Renal cortex interstitium (tissue), 11 donors: ENCODE data around the gene PAX5. TPM values are rescaled to one million over a fixed set of nuclear protein-coding genes. Genes with fewer than 3 reads are reported as not detected.

Experiments
- DNase-seq, 11 donors: peaks; one replicate each; pipeline ENCODE4 v3.0.0-alpha.2; 2013; ENCODE audit warnings: low read depth in 9 of 11, low spot score in 4 of 11; ENCODE audit errors: extremely low read depth in 1 of 11
- polyA plus RNA-seq, 3 donors: library from polyadenylated mRNA; unstranded; fragments of 120-200 nt; gene quantifications; one replicate each; pipeline ENCODE4 v1.2.1, GENCODE V29; 2013; ENCODE audit not compliant: insufficient read length in 3 of 3

The PAX5 gene
- polyA plus RNA-seq, 3 donors = 0.09 to 0.22 (median 0.17) TPM

DNA sequence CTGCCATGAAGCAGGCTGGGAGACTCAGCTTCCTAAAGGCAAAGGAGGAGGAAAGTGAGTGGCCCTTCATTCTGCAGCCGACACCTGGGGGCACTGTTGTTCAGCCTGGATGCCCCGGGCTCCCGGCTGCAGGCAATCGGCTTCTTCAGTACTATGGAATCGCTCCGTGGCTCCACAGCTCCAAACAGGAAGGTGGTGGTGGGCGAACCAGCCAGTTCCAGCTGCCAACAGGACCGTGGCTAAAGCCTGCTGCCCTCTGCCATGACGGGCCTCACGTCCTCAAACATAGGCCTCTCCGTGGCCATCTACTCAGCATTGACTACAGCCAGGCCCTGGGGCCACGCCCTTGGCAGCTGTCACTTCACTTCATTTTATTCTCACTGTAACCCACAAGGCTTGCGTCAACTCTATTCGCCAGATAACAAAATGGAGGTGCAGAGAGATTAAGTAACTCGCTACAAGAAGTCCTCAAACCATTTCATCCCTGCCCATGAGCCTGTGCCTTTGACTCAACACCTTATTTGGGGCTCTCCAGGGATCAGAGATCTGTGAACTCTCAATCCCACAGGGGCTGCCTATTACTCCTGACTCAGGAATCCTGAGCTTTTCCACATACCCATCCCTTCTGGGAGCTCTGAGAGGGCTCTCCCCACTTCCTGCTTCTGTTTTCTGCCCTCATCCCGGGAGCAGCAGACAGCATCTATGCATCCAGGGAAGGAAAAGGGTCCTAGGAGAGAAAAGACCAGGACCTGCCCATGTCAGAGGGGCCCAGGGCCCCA is 38.0 kb downstream of the PAX5 start:
- DNase-seq = peak in 4 of 11 donors; percentile 20 to 38 (median 28)

DNA sequence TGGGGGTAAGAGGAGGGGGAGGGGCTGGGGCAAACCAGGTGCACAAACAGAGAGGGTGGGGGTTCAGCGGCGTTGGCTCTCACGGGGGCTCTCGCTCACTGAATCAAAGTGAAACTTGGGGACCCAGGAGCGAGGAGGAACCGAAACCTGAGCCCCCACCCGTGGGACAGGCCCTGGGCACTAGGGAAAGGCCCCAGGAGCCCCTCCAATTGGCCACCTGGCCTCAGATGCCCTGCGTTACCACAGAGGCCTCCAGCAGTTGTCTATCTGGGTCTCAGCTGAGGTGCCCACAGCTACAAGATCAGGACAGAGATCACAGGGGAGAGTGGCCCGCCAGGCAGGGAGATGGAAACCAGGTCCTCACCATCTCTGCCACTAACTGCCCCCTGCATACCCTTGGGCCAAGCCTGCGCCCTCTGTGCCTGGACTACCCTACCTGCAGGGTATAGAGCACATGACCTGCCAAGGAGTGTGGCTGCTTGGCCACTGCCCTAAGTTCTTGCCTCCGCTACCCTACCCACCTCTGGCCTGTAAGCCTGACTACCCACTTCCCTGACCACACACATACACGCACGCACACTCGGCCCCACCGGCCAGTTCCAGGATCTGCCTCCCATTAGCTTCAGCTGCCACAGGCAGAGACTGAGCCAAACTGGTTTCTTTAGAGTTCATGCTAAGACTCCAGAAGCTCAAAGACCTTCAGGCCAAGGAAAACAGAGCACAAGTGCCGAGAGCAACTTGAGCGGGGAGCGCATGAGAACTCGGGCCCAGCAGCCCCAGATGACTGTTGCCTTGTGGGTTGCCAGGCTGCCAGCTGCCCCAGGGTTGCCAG is 39.9 kb downstream of the PAX5 start:
- DNase-seq = no peak

DNA sequence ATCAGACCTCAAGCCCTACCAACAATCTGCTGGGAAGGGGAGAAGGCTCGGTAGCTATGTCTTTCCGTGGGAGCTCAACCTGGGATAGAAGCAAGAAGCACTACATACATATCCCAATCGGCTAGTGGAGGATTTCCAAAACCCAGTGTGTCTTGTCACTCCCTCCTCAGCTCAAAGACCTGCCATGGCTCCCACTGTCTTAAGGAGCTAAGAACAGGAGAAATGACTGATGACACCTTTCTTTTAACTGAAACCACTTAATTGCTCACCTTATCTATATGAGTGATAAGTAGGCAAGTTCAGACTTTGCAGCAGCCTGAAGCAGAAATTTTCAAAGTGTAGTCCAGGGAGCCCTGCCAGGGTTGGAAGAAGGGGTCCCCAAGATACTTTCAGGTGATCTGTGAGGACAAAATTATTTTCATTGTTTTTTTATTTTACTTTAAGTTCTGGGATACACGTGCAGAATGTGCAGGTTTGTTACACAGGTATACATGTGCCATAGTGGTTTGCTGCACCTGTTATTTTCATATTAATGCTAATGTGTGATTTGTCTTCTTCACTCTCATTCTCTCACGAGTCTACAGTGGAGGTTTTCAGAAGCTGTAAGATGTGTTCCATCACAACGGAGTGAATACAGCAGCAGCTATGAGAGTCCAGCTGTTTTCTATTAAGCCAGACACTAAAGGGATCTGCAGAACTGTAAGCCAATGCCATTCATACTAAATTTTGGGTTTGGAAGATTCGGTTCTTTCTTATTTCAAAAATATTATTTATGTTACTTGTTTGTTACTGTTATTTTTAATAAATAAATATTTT is 41.4 kb downstream of the PAX5 start:
- DNase-seq = no peak

DNA sequence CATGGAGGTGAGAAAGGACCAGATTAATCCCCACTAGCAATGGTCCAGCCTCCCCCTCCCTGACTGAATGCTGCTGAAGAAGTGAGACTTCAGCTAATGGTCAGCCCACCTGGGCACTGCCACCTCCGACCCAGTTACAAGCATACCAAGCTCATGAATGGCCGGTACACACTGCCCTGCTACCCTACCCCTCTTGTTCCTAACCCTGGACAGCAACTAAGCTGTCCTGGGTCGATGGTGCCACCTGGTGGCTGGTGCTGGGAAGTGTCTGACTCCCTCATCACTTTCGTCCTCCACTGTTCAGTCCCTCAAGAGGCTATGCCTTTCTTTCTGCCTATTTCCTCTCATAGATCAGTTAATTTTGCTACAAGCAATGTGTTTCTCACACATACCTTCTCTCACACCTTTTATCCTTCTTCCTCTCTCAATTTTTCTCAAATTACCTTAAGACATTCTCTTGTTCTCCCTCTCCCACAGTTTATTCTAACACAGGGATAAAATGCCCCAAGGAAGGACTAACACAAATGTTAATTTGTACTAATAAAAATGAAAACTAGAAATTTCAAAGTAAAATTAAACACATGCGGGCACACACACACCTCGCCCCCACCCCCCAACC is 42.4 kb downstream of the PAX5 start:
- no peak for DNase-seq

DNA sequence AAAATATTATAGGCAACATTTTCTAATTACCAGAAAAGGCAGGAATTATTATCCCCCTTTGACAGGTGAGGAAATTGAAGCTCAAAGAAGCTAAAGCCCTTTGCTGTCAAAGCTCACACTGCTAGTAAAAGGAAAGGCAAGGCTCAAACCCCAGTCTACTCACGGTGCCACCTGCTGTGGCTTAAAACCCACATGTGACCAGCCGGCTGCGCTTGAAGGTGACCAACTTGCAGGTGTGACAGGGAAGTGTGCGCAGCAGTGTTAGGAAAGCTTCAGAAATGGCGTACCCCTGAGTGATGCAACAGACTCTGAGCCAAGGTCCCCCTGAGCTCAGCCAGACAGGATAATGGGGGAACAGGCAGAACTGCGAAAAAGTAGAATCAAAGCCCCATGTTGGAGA is 45.2 kb downstream of the PAX5 start:
- DNase-seq = no peak

DNA sequence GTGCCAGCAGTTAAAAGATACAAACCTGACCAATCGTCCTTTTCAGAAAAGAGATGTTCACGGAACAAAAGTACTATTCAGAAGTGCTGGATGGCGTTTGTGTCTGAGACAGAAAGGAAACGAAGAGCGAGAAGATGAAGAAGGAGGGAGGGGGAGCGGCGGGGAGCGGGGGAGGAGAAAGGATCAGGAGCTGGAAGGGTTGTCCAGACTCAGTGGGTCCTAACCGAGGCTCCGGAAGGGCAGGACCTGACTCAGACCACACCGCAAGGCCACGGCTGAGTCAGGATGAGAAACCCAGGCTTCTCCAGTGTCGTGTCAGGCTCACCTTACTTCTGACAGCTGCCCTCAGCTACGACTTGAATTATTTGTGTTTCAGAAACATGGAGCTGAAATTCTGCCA is 46.2 kb downstream of the PAX5 start:
- DNase-seq = no peak

DNA sequence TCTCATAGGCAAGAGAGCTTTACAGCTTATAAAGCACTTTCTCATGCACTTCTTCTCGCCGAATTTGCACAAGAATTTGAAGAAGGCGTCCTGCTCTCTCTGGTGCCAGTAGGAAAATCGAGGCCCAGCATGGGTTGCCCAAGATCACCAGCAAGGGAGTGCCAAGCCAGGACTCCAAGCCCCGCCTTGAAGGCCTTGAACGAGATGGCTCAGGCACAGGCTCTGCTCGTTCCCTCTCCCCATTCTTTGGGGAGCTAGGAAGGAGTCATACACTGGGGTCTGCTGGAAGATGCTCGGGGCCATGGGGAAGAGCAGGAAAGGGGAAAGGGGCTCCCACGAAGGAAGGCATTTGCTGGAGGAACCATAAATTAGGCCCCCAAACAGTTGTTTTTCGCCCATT is 46.7 kb downstream of the PAX5 start:
- DNase-seq = no peak

DNA sequence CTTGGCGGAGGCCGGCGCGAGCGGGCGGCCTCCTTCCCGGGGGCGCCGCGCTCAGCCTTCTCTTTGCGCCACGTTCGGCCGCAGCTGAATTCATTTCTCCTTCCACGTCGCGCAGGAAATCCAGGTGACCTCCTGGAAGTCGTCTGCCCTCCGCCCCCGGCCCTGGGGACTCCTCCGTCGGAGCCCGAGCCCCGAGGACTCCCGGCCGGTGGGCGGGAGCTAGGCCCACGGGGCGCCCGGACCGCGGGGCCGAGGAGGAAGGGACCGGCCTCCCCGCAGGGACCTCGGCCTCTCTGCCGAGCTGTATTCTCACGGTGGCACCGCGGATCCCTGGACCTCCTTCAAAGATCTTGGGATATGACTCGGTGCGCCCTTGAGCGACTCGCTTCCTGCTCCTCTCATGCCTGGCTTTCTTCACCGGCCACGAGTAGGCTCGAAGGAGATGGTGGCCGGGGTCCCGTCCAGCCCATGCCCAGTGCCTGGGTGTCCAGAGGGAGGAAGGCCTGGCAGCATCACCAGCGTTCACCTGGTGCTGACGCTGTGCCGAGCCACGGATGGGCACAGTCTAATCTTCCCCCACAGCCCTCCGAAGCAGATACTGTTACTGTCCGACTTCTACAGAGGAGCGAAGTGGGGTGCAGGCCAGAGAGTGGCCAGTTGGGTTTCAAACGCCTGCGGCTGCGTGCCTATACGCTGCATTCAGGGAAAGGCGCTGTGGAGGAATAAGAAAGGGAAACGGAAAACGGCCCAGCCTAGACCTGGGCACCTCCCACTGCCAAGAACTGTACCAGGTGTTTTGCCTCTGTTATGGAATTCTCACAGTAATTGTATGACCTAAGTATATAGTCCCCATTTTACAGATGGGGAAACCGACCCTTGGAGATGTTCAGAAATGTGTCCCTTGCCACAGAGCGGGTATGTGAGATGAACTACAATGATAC is 47.3 kb downstream of the PAX5 start:
- no peak for DNase-seq

DNA sequence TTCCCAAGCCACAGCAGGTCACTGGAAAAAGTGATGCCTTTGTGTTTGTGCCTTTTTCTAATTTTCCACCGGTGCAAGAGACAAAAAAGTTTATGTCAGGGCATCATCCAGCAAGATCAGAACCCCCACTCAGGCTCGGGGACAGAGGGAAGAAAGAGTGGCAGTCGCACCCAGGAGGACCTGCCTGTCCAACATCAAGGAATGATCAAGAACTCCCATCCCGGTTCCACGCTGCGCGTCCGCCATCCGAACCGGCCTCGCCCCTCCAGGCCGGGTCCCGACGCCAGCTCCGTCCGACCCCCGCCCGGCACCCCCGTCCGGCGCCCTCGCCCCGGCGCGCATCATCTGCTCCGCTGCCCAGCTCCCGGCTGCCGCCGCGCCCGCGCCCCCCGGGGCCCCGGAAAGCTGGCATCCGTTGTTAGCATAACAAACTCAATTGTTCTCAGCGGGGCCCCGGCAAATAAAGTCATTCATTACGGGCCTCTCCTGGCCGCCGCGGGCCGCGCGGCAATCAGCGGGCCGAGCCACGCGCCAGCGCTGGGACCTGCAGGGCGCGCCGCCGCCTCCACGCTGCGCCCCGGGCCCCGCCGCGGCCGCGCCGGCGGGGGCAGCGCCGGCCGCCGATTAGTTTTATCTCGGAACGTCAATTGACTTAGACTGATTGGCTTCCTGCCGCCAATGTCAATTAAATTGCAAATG is 48.1 kb downstream of the PAX5 start:
- DNase-seq = no peak

DNA sequence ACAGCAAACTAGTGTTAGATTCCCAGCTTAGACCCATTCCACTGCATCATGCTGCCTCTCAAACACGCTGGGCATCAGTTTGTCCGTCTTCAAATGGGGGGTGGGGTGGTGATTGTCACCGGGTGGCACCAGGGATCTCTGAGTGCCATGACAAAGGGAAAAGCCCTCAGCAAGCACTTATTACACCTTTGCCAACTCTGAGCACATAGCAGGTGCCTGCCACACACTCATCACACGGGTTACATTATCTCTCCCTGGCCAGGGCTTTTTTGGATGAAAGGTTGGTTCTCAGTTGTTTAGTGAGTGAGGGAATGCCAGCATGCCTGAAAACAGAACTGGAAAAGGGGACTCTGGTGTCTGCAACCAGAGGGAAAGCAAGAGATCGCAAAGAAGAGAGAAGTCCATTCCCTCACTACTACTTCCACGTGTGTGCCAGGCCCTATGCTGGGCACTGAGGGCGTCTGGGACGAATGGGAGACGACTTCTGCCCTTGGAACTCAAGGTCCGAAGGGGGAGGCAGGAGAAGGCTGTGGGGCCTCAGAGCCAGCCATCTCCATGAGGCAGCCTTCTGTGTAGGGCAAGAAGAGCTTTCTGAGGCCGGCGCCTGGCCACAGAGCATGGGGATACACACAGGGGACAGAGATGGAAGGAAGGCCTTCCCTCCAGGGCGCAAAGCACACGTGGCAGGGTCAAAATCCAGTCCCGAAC is 48.9 kb downstream of the PAX5 start:
- DNase-seq = no peak

DNA sequence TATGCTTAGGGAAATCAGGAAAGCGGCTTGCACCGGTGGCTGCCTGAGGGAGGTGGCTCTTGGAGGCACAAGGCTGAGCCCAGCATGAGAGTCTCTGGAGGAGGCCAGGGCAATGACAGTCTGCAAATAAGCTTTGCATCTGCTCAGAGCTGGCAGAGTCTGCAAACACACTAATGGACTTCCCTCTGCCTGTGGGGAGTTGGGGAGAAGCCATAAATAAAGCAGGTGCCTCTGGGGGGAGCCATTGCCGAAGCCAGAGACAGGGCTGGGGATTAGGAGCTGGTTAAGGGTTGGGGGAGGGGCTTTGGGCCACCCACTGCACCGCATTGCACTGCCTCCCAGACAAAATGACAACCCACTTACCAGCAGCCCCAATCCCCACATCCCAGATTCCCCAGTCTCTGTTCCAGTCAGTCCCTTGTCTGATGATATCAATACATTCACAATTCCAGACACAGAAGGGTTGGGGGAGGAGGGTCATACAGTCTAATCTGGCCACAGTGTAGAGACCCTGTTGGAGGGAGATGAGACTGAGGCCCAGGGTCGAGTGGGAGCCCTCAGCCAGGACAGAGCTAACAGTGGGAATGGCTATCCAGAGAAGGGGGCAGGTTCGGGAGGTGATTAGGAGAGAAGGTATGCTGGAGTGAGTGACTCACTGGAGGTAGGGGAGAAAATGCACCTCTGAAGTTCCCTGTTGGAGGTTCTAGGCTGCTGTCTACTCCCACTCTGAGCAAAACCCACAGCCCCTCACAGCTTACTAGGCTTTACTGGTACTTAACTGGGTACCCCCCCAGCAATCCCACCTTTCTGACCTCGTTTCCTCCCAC is 53.7 kb downstream of the PAX5 start:
- no peak for DNase-seq

DNA sequence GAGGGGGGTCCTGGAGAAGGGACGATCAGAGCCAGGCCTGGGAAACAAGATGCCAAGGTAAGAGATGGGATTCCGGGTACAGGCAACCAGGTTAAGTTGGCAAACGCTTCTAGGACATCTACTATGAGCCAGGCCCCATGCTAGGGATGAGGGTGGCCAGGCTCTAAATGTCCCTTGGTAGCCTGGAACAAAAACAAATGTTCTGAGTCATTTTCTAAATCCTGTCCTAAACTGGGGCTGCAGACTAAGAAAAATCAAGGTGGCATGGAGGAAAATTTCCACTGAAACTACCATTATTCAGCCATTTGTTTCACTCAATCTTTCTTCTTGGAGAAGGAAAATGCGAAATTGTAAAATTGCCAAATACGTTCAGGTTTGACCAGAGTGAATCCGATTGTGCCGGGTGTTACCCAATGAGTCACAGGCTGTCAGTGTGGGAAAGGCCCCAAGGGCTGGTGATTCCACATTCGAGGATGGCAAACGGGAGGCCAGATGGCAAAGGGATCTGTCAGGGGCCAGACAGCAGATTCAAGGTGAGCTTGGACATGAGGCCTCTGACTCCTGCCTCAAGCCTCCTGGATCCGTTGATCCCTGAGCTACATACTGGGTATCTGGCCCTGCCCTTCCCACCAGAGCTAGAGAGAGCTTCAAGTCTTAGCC is 57.6 kb downstream of the PAX5 start:
- DNase-seq = no peak

DNA sequence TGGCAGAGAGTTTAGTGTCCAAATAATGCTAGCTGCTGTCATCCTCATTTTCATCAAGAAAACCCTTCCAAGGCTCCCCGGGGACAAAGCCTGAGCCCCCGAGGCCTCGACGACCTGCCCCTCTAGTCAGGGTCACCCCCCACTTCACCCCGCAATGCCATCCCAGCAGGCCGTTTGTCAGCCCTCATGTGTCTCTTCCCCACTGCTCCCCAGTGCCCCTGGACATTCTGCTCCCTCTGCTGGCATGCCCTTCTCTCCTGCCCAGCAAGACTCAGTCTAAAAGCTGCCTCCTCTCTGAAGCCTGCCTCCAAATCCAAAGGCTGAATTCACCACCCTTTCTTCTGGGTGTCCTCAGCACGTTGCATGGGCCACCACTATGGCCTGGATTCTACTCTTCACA is 59.3 kb downstream of the PAX5 start:
- no peak for DNase-seq

DNA sequence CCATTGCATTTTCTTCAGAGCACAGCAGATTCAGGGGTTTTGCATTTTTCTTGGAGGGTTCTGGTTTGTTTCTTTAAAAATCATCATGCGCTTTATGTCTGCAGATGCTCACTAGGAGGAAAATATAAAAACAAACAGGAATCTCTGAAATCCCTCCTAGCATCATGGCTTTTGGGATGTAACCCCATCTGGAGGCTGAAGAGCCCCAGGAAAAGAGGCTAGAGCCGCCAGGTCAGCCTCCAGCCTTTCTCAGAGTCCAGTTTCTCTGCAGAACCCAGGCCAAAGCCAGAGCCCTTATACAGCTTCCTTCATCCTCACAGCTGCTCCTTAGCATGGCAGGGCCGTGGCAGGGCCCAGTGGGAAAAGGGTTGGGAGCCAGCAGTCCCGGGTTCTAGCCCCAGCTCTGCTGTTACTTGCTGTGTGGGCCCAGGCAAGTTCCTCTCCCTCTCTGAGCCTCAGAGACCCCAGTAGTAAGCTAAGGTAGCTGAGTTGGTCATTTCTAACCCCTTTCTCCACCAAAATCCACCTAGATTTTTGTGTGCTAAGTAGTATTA is 62.1 kb downstream of the PAX5 start:
- DNase-seq = no peak
